Measurements from ENCODE around the gene PPDPF. TPM values are rescaled to one million over a fixed set of nuclear protein-coding genes. Genes with fewer than 3 reads are reported as not detected.
"Not testable (repeated sequence)": the region's sequence is repeated elsewhere in the genome, so short reads cannot be mapped to it uniquely, and the experiment has no call there.

PPDPF gene, protein sequence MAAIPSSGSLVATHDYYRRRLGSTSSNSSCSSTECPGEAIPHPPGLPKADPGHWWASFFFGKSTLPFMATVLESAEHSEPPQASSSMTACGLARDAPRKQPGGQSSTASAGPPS
- polyA plus RNA-seq (ENCODE audit: insufficient read length in 4 of 4), result 100 to 1,000 TPM; 159 to 425 (median 233) TPM

DNA sequence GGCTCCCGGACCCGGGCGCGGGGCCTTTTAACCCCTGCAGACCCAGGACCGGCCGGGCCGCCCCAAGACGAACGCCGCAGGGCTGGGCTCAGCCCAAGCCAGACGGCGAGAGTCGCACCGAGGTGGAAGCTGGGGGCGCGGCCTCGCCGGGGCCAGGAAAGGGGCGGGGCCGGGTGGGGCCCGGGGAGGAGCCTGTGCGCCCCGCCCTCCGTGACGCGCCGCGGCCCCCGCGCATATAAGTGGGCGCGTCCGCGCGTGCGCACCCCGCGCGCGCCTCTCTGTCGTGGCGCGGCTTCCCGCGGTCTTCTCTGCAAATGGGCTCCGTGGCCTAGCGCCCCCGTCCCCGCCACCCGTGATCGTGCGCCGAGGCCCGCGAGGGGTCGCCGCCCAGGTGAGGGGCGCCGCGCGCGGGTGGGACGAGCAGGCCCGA is at the start of gene PPDPF:
Gene PPDPF, plus strand, starts transcription at position 262 of the 430 bp plus-strand sequence. CDS start 544 bp downstream, outside the sequence.
- DNase-seq (ENCODE audit: low read depth in 4 of 4, low spot score in 3 of 4), result peak; percentile 74 to 79 (median 77)

DNA sequence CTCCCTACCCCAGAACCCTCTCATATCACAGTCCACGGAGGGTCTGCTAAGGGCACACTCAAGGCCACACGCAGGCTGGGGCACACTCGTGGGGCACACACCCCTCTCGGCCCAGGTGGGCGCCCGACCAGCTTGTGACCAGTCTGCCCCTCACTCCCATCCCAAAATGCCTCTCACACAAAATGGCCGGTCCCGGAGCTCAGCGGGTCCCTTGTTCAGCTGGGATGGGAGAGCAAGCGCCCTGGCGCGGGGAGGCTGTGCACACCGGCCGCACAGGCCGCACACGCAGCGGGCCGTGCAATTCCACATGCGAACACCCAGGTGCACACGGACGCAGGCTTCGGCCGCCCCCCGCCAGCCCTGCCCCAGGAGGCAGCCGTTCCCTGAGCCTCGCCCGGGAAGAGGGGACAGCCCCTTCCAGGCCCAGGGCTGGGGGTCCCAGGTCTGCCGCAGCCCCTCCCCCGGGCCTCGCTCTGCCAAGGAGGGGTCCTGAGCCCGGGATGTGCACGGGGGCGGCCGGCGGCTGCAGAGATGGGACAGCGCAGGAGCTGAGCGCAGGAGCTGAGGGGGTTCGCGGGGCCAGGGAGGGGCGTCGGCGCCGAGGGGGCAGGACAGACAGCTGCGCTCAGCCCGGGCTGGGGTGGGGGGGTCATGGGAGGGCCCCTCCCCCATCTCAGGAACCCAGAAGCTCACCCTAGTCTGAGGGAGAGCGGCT is 49.4 kb upstream of the PPDPF start:
- DNase-seq (ENCODE audit: low read depth in 4 of 4, low spot score in 3 of 4), result no peak

DNA sequence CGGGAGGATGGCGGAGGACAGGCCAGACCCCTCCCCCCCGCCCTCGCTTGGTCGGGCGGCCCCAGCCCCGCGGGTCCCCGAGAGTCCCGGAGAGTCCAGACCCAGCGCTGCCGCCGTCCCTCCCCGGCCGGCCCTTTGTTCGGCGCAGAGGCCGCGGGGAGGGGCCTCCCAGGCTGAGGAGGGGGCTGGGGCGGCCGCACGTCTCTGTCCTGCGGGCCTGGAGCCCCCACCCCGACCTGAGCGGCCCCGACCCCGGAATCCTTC is 48.9 kb upstream of the PPDPF start:
- DNase-seq (ENCODE audit: low read depth in 4 of 4, low spot score in 3 of 4), result no peak

DNA sequence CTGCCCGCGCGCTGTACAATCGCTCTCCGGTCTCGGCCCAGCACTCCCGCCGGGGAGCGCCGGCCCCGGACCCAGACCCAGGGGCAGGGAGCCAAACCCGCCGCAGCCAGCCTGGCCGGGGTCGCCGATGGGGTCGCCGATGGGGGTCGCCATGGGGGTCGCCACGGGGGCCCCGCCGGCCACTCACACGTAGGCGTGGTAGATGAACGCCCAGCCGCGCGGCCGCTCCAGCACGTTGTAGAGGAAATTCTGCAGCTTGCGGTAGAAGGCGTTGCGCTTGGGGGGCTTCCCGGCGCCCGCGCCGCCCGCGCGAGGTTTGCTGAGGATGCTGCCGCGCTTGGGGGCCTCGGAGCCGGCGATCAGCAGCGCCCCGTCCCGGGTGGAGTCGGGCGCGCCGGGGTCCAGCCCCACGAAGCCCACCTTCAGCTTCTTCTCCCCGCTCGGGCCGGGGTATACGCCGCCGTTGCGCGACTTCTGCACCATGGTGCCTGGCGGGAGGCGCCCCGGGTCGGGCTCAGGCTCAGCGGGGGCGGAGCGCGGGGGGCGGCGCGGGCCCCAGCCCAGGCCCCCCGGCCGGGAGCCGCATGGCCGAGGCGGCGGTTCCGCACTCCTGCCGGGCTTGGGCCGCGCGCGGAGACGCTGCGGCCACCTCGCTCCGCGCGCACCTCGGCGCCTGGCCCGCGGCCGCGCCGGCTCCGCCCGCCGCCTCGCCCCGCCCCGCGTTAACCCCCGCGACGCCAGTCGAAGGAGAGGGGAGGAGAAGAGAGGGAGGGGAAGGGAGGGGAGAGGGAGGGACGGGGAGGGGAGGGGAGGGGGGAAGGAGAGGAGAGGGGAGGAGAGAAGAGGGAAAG is 48.4 kb upstream of the PPDPF start, which contains the start of gene KCNQ2:
Gene KCNQ2, minus strand, starts transcription at position 675 of the 851 bp plus-strand sequence. Its CDS starts 192 bp downstream, at position 483.
- no peak for DNase-seq (ENCODE audit: low read depth in 4 of 4, low spot score in 3 of 4)

DNA sequence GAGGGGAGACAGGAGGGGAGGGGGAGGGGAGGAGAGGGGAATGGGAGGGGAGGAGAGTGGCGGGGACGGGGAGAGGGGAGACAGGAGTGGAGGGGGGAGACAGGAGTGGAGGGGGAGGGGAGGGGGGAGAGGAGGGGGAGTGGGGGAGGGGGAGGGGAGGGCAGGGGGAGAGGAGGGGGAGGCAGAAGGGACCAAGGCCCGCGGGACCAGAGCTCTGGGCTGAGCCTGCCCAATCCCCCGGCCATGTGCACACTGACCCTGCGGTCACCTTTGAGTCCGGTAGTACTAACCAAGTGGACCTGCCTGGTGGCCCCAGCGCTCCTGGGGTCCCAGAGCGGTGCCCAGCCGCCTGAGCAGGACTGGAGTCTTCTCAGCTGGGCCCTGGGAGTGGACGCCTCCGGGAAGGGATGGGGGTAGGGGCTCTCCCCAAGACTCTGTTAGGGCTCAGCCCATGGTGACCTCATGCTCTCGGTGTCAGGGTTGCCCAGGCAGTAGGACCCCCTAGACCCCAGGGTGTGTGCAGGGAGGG is 47.6 kb upstream of the PPDPF start:
- no peak for DNase-seq (ENCODE audit: low read depth in 4 of 4, low spot score in 3 of 4)

DNA sequence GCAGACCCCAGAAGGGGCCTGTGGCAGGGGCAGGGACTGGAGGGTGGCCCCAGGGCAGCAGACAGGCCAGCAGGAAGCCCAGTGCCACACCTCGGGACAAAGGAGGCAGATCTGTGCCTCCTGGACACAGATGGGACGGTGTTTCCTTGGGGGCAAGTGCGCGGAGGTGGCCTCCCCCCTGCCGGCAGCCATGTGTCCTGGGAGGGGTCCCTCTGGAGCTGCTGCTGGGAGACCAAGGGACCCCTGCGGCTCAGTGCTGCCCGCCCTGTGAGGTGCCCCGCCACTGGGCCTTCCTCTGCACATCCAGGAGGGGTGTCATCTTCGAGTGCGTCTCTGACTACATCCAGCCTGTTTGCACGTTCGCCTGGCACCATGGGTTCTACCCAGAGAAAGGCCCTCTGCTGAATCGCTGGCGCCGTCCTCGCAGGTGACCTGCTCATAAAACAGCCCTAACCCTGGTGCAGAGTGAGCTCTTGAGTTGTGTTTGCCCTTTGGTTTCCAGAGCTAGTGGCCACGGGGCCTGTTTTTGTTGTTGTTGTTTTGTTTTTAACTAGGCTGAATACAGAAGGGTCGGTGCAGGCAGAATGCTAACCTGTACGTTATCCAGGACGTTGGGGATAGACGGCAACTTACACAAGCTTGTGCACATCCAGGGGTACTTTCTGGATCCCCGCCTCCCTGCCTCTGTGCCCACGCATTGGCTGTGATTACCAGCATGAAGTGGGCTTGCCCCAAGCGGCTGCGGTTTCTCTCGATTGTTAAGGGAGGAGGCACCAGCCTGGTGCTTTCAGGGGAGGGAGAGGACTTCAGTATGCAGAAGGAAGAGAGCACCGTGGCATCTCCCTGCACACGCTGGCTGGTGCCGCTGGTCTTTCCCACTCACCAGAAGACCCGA is 46.8 kb upstream of the PPDPF start:
- no peak for DNase-seq (ENCODE audit: low read depth in 4 of 4, low spot score in 3 of 4)

DNA sequence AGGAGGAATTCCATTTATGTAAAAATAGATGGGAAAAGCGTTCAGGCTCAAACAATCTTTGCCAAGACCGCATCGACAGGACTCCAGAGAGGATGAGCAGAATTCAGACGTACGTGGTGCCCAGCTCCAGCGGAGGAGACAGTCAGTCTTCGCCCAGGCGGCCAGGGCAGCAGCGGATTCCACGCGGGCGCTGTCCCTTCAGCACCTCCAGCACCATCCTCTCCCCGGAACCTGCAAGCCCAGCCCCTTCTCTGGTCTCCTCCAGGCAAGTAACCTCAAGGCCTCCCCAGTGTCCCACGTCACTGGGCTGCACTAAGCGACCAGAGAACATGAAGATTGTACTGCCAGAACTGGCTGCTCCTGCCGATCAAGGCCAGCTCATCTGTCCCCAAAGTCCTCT is 45.4 kb upstream of the PPDPF start:
- no peak for DNase-seq (ENCODE audit: low read depth in 4 of 4, low spot score in 3 of 4)

DNA sequence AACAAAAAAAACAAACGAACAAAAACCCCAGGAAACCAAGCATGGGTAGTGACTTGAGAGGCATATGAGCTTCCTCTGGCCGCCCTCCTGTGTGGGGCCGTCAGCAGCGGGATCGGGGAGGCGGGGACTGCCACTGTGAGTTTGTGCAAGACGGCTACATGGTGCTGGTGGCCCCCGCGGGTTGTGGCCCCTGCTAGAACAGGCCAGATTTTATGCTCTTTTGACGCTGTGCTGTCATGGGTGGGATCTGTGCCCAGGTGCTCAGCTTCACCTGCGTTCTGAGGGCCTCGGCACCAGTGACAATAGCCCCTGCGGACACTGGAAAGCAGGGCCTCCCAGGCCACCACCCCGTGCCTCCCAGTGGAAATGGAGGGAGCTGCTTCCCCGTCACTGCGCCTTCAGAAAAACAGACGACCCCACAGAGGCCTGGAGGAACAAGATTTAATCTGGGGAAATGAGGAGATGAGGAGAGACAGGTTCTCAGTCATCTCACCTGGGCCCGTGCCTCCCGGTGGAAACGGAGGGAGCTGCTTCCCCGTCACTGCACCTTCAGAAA is 43.4 kb upstream of the PPDPF start:
- no peak for DNase-seq (ENCODE audit: low read depth in 4 of 4, low spot score in 3 of 4)

DNA sequence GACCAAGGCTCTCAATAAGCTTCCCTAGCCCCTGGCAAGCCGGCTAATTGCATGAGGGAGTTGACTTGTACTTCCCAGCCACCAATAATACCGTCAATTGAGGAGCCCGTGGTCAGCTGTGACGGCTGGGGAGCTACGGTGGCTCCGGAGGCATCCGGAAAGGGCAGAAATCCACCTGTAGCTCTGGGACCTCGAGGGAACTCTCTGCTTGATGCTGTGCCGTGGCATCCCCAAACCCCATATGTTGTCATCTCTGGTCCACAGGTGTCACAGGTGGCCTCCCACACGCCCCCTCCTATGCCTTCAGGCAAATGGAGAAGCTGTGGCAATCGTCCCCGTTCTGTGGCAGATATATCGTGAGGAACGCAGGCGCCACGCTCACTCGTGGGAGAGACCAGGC is 42.6 kb upstream of the PPDPF start:
- no peak for DNase-seq (ENCODE audit: low read depth in 4 of 4, low spot score in 3 of 4)

DNA sequence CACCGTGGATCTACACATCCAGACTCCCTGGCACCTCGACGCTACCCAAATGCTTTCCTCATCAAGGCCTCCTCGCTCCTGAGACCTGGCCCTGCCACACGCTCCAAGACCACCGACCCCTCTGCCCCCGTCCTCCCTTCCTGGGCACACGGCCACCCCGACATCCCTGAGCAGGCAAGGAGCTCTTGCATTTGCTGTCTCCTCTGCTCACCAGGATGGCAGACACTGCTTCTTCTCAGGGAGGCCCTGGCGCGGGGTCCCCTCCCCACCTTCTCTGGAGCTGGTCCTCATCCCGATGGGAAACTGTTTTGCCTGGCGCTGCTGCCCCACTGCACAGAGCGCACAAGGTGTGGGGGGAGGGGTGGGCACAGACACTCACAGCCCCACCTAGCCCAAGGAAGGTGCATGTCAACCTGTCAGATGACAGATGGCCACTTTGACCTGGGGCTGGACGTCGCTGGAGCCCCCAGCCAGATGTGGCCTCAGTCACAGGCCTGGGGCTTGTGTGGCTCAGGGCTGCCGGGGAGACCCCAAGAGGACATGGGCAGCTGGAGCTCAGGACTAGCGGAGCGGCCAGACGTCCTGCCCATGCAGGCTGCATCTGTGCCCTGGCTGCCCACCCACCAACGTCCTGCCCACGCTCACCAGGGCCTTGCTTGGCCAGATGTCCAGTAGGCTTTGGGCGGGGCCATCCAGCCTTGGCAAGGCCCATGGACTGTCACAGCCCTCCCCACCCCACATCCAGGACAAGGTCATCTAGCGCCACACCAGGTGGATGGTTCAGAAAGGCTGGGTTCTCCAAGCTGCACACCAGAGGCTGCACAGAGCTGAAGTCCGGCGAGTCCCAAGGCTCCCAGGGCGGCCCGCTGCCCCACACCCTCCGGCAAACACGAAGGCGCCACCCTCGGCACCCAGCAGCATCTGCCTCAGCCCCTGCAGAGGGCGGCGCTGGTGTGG is 41.9 kb upstream of the PPDPF start:
- DNase-seq (ENCODE audit: low read depth in 4 of 4, low spot score in 3 of 4), result no peak

DNA sequence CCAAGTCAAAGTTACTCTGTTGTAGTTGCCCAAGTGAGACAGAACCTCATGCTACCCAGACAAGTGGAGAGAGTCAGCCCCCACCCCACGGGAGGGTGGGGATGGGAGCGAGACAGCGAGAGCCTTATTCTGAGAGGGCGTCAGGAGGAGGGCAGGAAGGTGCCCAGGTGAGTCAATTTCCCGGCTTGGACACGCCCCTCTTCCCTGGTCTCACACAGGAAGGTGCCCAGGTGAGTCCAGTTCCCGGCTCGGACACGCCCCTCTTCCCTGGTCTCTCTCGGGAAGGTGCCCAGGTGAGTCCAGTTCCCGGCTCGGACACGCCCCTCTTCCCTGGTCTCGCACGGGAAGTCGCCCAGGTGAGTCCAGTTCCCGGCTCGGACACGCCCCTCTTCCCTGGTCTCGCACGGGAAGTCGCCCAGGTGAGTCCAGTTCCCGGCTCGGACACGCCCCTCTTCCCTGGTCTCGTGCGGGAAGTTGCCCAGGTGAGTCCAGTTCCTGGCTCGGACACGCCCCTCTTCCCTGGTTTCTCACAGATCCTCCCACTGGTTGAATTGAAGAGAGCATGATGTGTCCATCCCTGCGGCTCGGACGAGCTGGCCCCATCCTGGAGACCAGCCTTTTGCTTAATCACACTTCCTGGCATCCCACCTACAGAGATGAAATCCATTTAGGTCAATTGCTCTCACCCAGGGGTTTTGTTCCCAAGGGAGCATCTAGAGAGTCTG is 40.7 kb upstream of the PPDPF start:
- DNase-seq (ENCODE audit: low read depth in 4 of 4, low spot score in 3 of 4), result not testable (repeated sequence)

DNA sequence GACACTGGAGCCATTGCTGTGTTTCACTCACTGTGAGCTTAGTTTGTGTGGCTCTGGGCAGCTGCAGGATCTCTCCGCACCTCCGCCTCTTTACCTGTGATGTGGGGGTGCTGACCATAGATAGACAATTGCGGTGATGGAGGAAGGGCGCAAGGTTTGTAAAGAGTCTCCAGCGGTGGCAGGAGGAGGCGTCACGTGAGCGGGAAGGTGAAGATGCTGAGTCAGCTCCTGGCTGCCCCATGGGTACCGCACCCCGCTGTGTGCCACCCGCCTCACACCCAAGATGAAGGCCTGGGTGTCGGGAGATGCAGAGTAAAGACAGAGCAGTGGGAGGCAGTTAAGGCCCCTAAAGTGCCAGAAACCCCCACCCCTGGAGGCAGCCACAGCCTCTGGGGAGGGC is 39.1 kb upstream of the PPDPF start:
- DNase-seq (ENCODE audit: low read depth in 4 of 4, low spot score in 3 of 4), result no peak

DNA sequence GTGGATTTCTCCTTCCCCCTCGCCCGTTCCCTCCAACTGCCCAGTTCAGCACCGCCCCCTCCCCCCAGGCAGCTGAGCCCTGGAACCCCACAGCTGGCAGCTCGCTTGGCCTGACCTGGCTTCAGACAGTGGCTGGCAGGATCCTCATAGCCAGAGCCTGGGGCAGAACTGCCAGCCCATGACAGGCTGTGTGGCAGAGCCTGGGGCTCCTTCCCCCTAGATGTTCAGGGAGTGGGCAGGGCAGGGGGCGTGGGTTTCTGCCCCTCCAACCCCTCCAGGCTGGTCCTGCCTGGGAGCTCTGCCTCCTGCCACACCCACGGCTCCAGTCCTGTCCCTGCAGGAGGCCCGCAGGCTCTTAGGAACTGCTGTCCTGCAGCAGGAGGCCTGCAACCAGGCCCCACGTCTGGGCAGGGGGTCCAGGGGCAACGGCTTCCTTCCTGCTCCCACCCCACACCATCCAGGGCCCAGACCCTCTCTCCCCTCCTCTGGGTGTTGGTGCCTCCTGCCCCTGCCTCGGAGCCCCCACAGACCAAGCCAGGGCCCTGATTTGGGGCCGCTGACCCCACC is 38.5 kb upstream of the PPDPF start:
- no peak for DNase-seq (ENCODE audit: low read depth in 4 of 4, low spot score in 3 of 4)

DNA sequence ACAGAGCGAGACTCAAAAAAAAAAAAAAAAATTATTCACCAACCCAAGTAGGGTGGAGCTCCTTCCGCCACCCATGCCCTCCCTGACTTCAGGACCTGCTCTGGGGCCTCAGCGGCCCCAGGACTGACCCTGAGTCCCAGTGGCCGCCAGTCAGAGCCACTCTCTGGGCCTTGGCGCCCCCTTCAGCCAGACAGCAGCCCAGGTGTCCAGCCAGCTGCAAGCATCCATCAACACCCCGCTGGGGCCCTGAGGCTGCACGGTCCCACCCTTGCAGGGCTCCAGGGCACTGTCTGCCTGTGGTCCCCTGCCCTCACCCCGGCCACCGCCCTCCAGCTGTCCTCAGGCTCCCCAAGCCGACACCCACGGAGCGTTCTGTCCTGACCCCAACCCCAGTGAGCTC is 36.7 kb upstream of the PPDPF start:
- DNase-seq (ENCODE audit: low read depth in 4 of 4, low spot score in 3 of 4), result no peak

DNA sequence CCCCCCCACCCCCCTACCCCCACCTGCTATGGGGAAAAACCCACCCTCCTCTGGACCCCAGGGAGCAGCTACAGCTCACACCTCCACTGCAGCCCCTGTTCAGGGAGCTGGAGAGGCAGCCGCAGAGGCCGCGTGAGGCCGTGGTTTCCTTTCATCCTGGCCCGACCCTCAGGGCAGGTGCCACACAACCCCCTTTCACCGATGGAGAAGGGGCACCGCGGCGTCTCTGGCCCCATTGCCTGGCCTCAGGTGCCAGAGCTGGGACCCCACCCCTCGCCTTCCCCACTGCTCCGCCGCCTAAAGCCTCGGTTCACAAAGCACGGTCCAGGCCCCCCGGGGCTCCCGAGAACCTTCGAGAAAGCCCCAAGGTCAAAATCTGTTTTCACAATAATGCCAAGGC is 36.3 kb upstream of the PPDPF start:
- no peak for DNase-seq (ENCODE audit: low read depth in 4 of 4, low spot score in 3 of 4)

DNA sequence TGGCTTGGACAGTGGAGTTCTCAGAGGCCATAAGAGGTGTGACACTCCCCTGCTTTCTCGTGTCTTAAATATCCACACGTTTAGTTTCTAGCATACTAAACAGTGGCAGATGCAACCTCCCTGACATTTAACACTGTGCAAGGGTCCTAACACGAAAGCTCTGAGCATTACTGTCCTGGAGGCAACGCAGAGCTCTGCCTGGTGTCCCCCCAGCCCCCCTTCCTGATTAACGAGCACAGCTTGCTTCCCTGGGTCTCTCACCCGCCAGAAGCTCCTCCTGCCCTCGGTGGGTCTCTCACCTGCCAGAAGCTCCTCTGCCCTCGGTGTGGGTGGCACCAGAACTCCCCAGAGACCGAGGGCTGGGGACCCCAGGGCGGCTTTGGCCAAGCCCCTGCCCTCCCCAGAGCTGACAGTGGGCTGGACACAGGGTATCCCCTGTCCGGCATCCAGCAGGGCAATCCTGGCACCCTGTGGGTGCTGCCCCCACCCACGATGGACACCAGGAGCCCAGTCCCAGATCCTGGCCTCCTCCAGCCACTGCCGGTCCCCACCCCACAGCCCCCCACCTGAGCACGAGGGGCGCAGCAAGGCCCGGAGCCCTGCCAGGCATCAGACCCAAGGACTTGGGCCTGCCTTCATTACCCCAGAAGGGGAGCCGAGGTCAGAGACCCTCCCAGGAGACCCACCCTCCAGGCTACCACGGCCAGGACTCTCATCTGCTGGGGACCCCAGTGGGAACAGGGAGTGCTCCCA is 35.7 kb upstream of the PPDPF start:
- DNase-seq (ENCODE audit: low read depth in 4 of 4, low spot score in 3 of 4), result no peak

DNA sequence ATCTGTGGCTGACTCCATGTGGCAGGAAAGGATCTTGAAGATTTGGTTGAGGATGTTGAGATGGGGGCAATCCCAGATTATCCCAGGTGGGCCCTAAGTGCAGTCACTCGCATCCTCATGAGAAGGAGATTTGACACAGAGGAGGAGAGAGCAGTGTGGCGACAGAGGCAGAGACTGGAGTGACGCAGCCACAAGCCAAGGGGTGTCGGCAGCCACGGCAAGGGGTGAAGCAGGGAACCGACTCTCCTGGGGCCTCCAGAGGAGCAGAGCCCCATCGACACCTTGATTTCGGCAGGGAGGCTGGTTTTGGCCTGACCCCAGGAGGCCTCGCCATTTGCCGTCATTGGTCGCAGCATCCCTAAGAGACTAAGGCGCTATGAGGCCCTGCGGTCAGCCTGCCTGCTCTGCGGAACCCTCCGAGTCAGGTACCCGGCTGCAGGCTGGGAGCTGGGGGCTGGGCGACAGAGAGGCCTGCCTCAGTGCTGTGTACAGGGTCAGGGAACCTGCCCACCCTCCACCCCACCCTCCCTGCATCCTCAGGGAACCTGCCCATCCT is 34.2 kb upstream of the PPDPF start:
- DNase-seq (ENCODE audit: low read depth in 4 of 4, low spot score in 3 of 4), result no peak
